CD4-positive, CD25-positive, alpha-beta regulatory T cell (primary cell): Measurements from ENCODE around the gene SSBP3. TPM values are rescaled to one million over a fixed set of nuclear protein-coding genes. Genes with fewer than 3 reads are reported as not detected.

Source experiments
- ATAC-seq, 2 donors: fragments of 150-1000 bp; cut with Tn5 transposase; one replicate each; pipeline ENCODE4 v1.10.0; 2021; ENCODE audit warnings: low read depth in 2 of 2, moderate number of reproducible peaks in 2 of 2, moderate library complexity in 1 of 2
- DNase-seq, 3 donors: peaks; one replicate each; pipeline versions ENCODE4 v3.0.0 to v3.0.0-alpha.2; 2012 to 2022; ENCODE audit warnings: mixed read lengths in 1 of 3
- H3K27ac ChIP-seq: one replicate; pipeline ENCODE4 v1.7.0; 2013; ENCODE audit warnings: mild to moderate bottlenecking, low read length; ENCODE audit not compliant: insufficient read depth, poor library complexity, severe bottlenecking
- H3K27me3 ChIP-seq: one replicate; pipeline ENCODE4 v1.7.0; 2013; ENCODE audit warnings: low read length; ENCODE audit not compliant: control insufficient read depth, insufficient read depth
- H3K36me3 ChIP-seq: one replicate; pipeline ENCODE4 v1.7.0; 2013; ENCODE audit warnings: mild to moderate bottlenecking, low read length, moderate library complexity; ENCODE audit not compliant: control insufficient read depth, insufficient read depth
- H3K4me1 ChIP-seq: 2 replicates; pipeline ENCODE4 v1.7.0; 2013; ENCODE audit warnings: mild to moderate bottlenecking, low read length; ENCODE audit not compliant: insufficient read depth, control insufficient read depth, poor library complexity, severe bottlenecking
- H3K4me3 ChIP-seq: one replicate; pipeline ENCODE4 v1.7.0; 2013; ENCODE audit warnings: low read depth, mild to moderate bottlenecking, low read length, moderate library complexity
- H3K9me3 ChIP-seq, 2 experiments: 1 replicate in 1 of 2; 2 replicates in 1 of 2; pipeline ENCODE4 v1.7.0; 2013; ENCODE audit warnings: low read length in 2 of 2, mild to moderate bottlenecking in 1 of 2, moderate library complexity in 1 of 2; ENCODE audit not compliant: control insufficient read depth in 2 of 2
- H3K27ac Mint-ChIP-seq, 3 donors: one replicate each; pipeline ENCODE4 v1.8.0; 2020 to 2022; ENCODE audit warnings: mild to moderate bottlenecking in 3 of 3, mixed read lengths in 3 of 3, moderate library complexity in 2 of 3
- H3K27me3 Mint-ChIP-seq: one replicate; pipeline ENCODE4 v1.8.0; 2022; ENCODE audit warnings: mild to moderate bottlenecking, mixed read lengths
- H3K36me3 Mint-ChIP-seq: one replicate; pipeline ENCODE4 v1.8.0; 2020; ENCODE audit warnings: mixed read lengths
- H3K4me1 Mint-ChIP-seq, 4 donors: one replicate each; pipeline ENCODE4 v1.8.0; 2020 to 2022; ENCODE audit warnings: mixed read lengths in 4 of 4, mild to moderate bottlenecking in 1 of 4
- H3K4me3 Mint-ChIP-seq, 4 donors: one replicate each; pipeline ENCODE4 v1.8.0; 2020 to 2022; ENCODE audit warnings: mild to moderate bottlenecking in 4 of 4, mixed read lengths in 4 of 4, moderate library complexity in 3 of 4
- H3K9me3 Mint-ChIP-seq, 7 donors: one replicate each; pipeline ENCODE4 v1.8.0; 2020 to 2022; ENCODE audit warnings: mixed read lengths in 7 of 7, mild to moderate bottlenecking in 3 of 7, moderate library complexity in 2 of 7
- polyA plus RNA-seq, 4 donors: library from polyadenylated mRNA; unstranded; fragments of 300-500 nt; fragmentation: Illumina TruSeq; gene quantifications; one replicate each; pipeline ENCODE4 v1.2.3, GENCODE V29; 2021
- total RNA-seq: library from RNA; stranded (reverse); gene quantifications from one replicate; pipeline ENCODE4 v1.2.3, GENCODE V29; 2022

SSBP3 gene
- total and polyA plus RNA-seq, 5 donors from 2014 or later, result 5.4 to 30.6 (median 7.2) TPM

DNA sequence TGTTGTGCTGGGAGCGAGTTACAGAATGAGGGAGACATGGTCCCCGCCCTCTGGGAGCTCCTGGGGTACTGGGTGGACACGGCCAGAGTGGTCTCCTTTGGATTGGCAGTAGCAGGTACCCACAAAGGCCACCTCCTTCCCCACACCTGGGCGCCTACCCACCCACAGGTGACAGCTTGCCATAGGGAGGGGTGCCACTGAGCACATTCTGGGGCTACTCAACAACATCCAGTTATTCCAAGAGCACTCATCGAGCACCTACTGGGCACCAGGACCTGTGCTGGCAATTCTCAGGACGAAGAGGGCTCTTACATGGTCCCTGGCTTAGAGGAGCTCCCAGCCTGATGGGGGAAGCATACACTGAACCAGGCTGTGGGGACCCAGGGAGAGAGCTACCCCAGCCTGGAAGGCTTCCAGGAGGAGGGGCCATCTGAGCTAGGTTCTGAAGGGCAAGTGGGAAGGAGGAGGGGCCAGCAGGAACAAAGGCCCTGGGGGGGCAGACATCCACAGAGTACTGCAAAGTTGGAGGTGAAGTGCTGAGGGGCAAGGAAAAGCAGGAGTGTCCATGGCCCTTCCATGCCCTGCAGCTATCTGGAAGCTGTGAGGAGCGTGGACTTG, 184.2 kb downstream of the SSBP3 start:
- Histone ChIP-seq H3K4me3 (no peak overlapping the region), H3K27me3 (no peaks in the 10 kb centered on the region), H3K36me3 (peaks cover 45% of the 10 kb centered on the region), H3K9me3 (no peaks in the 10 kb centered on the region), H3K27ac (no peak overlapping the region), H3K4me1 (no peaks in the 10 kb centered on the region)
- no peak for DNase-seq
- peak overlapping the region in 2 of 3 donors; percentile 36 to 71 for H3K27ac Mint-ChIP-seq
- peaks cover 36% of the 10 kb centered on the region for H3K36me3 Mint-ChIP-seq
- no peak for ATAC-seq
- H3K27me3 Mint-ChIP-seq, result no peaks in the 10 kb centered on the region
- peaks cover 0 to 2% (median 0%) of the 10 kb centered on the region in 7 donors for H3K9me3 Mint-ChIP-seq
- H3K4me1 Mint-ChIP-seq, result peaks cover 0 to 7% (median 3%) of the 10 kb centered on the region in 4 donors
- H3K4me3 Mint-ChIP-seq, result no peak overlapping the region

DNA sequence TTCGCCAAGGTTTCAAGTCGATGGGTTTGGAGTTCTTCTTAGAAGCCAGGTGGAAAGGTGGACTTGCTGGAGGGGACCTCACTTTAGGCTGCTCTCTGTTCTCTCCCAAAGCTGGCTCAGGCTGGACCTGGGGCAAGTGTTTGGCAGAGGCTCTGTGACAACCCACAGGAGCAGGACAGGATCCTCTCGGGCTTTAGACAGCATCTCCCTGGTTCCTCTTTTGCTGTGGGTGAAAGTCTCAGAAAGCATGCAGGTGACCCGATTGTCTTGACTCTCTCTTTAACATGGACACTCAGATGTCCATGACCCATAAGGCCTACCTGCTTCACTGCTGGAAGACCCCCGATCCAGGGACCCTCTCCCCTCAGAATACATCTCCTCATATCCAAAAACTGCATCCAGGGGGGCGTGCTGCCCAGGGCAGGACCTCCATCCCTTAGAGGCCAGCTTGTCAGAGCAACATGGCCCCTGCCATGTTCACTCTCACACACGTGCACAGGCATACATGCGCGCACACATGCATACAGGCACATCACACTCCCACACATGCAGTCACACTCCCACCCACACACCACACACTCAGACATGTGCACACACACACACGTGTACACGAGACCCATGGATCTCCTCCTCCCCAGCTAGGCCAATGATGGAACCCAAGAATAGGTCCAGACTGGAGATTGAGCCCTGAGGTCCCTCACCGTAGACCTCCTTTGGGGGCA, 184.9 kb downstream of the SSBP3 start:
- Histone ChIP-seq H3K36me3 (peaks cover 52% of the 10 kb centered on the region), H3K4me1 (no peaks in the 10 kb centered on the region), H3K27ac (no peak overlapping the region), H3K4me3 (no peak overlapping the region), H3K27me3 (no peaks in the 10 kb centered on the region), H3K9me3 (no peaks in the 10 kb centered on the region)
- peaks cover 0 to 2% (median 0%) of the 10 kb centered on the region in 7 donors for H3K9me3 Mint-ChIP-seq
- DNase-seq (no peak), ATAC-seq (no peak)
- H3K27me3 Mint-ChIP-seq, result no peaks in the 10 kb centered on the region
- peak overlapping the region in 2 of 3 donors; percentile 36 to 53 for H3K27ac Mint-ChIP-seq
- H3K4me1 Mint-ChIP-seq, result peaks cover 0 to 9% (median 3%) of the 10 kb centered on the region in 4 donors
- peaks cover 41% of the 10 kb centered on the region for H3K36me3 Mint-ChIP-seq
- no peak overlapping the region for H3K4me3 Mint-ChIP-seq

DNA sequence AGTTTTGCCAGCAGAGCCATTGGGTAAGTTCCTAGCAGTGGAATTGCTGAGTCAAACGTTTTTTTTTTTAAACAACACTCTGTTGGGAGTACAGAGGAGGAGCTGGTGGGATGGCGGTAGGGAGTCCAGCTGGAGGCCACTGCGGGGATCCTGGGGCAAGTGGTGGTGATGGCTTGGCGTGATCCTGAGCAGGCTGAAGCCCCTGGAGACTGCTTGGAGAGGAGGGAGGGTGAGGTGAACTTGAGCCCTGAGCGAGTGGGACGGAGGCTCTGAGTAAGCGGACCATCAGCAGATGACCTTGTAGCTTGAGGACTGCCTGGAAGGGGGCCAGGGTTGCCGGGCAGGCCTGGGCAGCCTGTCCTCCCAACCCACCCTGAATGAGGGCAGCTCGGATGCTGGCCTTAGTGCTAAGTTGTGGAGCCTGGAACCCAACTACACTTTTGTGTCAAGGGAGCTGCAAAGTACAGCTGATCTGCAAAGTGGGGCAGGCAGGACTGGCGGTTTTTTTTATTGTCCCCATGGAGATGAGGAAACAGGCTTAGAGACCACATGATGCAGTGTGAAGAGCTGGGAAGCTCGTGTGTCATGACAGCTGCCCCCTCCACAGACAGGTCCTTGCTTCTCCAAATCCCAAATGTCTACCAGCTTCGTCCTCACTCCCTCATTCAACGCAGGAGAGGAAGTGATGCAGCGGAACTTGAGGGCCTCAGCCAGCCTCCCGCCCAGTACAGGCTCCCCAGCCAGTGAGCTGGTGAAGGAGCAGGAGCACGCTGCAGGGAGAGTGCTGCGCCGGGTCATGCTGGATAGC, 186.0 kb downstream of the SSBP3 start:
- Mint-ChIP-seq H3K4me1 (peaks cover 0 to 9% (median 3%) of the 10 kb centered on the region in 4 donors), H3K27ac (peak overlapping the region in 2 of 3 donors; percentile 38 to 71), H3K4me3 (no peak overlapping the region), H3K9me3 (peaks cover 0 to 2% (median 0%) of the 10 kb centered on the region in 7 donors), H3K36me3 (peaks cover 42% of the 10 kb centered on the region), H3K27me3 (no peaks in the 10 kb centered on the region)
- DNase-seq (no peak), ATAC-seq (no peak)
- Histone ChIP-seq H3K27me3 (no peaks in the 10 kb centered on the region), H3K4me1 (no peaks in the 10 kb centered on the region), H3K36me3 (peaks cover 62% of the 10 kb centered on the region), H3K27ac (no peak overlapping the region), H3K9me3 (no peaks in the 10 kb centered on the region), H3K4me3 (no peak overlapping the region)

DNA sequence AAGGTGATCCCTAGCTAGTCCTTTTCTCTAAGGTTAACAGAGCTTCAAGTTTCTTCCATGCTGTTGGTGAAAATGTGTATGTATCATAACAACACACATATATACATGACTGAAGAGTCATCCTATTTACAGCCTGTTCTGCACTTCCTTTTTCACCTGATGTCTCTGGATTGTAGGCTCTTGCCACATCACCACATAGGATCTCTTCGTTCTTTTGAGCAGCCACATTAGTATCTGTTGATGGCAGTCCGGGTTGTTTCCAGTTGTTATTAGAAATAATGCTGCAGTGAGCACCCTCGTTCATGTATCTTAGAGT, 186.5 kb downstream of the SSBP3 start:
- H3K27ac Mint-ChIP-seq, result peak overlapping the region in 2 of 3 donors; percentile 5 to 71
- Histone ChIP-seq H3K27me3 (no peaks in the 10 kb centered on the region), H3K27ac (no peak overlapping the region), H3K4me3 (no peak overlapping the region), H3K4me1 (no peaks in the 10 kb centered on the region), H3K9me3 (no peaks in the 10 kb centered on the region), H3K36me3 (peaks cover 66% of the 10 kb centered on the region)
- peaks cover 40% of the 10 kb centered on the region for H3K36me3 Mint-ChIP-seq
- H3K4me3 Mint-ChIP-seq, result no peak overlapping the region
- DNase-seq (no peak), ATAC-seq (no peak)
- H3K27me3 Mint-ChIP-seq, result no peaks in the 10 kb centered on the region
- H3K4me1 Mint-ChIP-seq, result peaks cover 0 to 9% (median 3%) of the 10 kb centered on the region in 4 donors
- H3K9me3 Mint-ChIP-seq, result peaks cover 0 to 2% (median 0%) of the 10 kb centered on the region in 7 donors

DNA sequence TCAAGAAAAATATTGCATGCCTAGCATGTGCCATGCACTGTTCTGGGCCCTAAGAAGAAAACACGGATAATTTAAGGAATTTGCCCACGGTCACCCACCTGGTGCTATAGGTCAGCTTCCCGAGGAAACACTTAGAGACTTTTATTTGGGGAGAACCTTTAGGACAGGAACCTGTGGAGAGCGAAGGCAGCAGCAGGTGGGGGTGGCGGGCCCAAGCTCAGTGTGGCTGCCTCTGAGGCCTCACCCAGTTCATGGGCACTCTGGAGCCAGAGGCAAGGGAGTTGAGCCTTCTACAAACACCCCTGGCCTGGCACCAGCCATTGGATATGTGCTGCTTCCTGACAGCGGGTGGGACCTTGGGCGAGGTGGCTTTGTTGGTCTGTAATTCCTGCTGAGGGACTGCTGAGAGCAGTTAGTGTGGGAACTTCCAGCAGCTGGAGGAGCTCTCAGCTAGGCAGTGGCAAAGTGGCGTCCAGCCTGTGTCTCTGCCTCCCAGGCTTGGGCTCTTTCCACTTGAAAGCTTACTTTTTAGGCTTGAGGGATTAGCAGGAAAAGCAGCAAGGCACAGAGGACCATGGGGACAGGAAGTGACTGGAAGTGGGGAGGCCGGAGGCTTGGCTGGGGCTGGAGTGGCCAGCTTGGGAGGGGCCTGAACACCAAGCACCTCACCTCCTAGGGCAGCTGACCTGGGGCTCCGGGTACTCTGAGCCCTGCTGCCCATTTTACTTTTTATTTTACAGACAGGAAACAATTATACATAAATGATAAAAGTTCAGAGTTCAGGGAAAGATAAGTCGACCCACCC, 187.1 kb downstream of the SSBP3 start:
- no peaks in the 10 kb centered on the region for H3K9me3 ChIP-seq
- H3K4me1 ChIP-seq, result no peaks in the 10 kb centered on the region
- peaks cover 0 to 2% (median 0%) of the 10 kb centered on the region in 7 donors for H3K9me3 Mint-ChIP-seq
- H3K4me3 ChIP-seq, result no peak overlapping the region
- no peaks in the 10 kb centered on the region for H3K27me3 ChIP-seq
- H3K36me3 ChIP-seq, result peaks cover 72% of the 10 kb centered on the region
- no peak overlapping the region for H3K4me3 Mint-ChIP-seq
- H3K27ac ChIP-seq, result no peak overlapping the region
- DNase-seq (no peak), ATAC-seq (no peak)
- H3K36me3 Mint-ChIP-seq, result peaks cover 41% of the 10 kb centered on the region
- H3K27ac Mint-ChIP-seq, result peak overlapping the region in 2 of 3 donors; percentile 9 to 71
- H3K4me1 Mint-ChIP-seq, result peaks cover 0 to 9% (median 3%) of the 10 kb centered on the region in 4 donors
- no peaks in the 10 kb centered on the region for H3K27me3 Mint-ChIP-seq

DNA sequence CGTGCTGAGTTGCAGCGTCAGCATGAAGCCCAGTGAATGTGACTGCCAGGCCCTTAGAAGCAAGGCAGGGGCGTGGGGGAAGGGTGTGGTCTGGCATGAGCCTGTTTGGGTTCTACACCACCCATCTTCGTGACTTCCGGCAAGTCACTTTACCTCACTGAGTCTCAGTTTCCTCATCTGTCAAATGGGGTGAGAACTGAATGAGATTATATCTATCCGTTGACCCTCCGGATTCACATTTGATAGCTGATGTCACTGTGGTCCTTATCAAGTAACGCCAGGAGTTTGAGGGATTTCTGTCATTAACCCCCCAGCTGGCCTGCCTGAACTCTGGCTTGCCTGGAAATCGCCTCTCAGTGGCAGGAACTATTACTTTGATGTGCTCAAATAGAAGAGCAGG, 190.7 kb downstream of the SSBP3 start:
- DNase-seq, result no peak
- H3K4me3 ChIP-seq, result no peak overlapping the region
- Mint-ChIP-seq H3K9me3 (peaks cover 0 to 2% (median 0%) of the 10 kb centered on the region in 7 donors), H3K4me1 (peaks cover 0 to 13% (median 0%) of the 10 kb centered on the region in 4 donors), H3K4me3 (no peak overlapping the region), H3K27me3 (no peaks in the 10 kb centered on the region), H3K36me3 (peaks cover 57% of the 10 kb centered on the region), H3K27ac (no peak overlapping the region)
- H3K27me3 ChIP-seq, result no peaks in the 10 kb centered on the region
- peaks cover 97% of the 10 kb centered on the region for H3K36me3 ChIP-seq
- H3K9me3 ChIP-seq, result no peaks in the 10 kb centered on the region
- H3K4me1 ChIP-seq, result no peaks in the 10 kb centered on the region
- no peak for ATAC-seq
- H3K27ac ChIP-seq, result no peak overlapping the region

DNA sequence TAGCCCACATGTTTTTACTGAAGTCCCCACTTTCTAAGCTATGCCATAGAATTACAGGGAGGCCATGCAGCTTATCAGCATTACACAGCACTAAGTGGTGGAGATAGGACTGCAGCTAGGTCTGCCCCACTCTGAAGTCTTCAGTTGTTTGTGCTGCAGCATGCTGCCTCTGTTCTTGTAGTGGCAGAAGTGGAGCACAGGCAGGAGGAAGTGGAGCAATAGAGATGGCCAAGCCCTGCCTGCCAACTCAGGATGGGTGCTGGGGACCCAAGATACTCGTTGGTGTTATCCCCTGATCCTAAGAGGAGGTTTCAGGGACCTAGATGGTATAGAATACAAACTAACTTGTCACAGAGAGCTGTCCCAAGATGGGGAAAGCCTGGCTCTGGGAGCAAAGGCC, 193.3 kb downstream of the SSBP3 start:
- DNase-seq, result no peak
- H3K9me3 ChIP-seq, result no peaks in the 10 kb centered on the region
- H3K27me3 ChIP-seq, result no peaks in the 10 kb centered on the region
- H3K27ac ChIP-seq, result no peak overlapping the region
- no peaks in the 10 kb centered on the region for H3K4me1 ChIP-seq
- Mint-ChIP-seq H3K9me3 (peaks cover 0 to 2% (median 0%) of the 10 kb centered on the region in 7 donors), H3K4me1 (peaks cover 0 to 15% (median 0%) of the 10 kb centered on the region in 4 donors), H3K4me3 (no peak overlapping the region), H3K36me3 (peaks cover 61% of the 10 kb centered on the region), H3K27ac (no peak overlapping the region), H3K27me3 (no peaks in the 10 kb centered on the region)
- ATAC-seq, result no peak
- no peak overlapping the region for H3K4me3 ChIP-seq
- peaks cover 92% of the 10 kb centered on the region for H3K36me3 ChIP-seq
